Measurements from ENCODE around the gene NELFCD. TPM values are rescaled to one million over a fixed set of nuclear protein-coding genes. Genes with fewer than 3 reads are reported as not detected.

Gene NELFCD
- total and polyA plus RNA-seq, 9 of the 15 experiments (the other 6 are each of a cell fraction or from before 2014, with no cell fraction given) = 11.7 to 163 (median 96.5) TPM

GRCh38 chr20:59042796-59043631, 62.0 kb downstream of the NELFCD start (continued):
- TF ChIP-seq CTCFL (IDR thresholded peaks at IDR 0.05; ENCODE audit: borderline replicate concordance, insufficient read depth, low read depth, low read length, poor library complexity, severe bottlenecking) (no peak), ZNF668 (CRISPR knock-in tag; IDR thresholded peaks at IDR 0.05) (no peak), MCM3 (IDR thresholded peaks at IDR 0.05) (no peak), ZBTB11 (CRISPR knock-in tag; IDR thresholded peaks at IDR 0.05) (peak in 1 of 3 experiments; percentile 59; a peak in 3 of 6 replicates), ETV1 (tag; conservative IDR thresholded peaks at IDR 0.05; ENCODE audit: low read depth) (no peak), ZBTB17 (CRISPR knock-in tag; IDR thresholded peaks at IDR 0.05) (0 out of 2 replicates have a peak, but pooled peaks have one; percentile 25), ZBTB8A (IDR thresholded peaks at IDR 0.05; ENCODE audit: partially characterized antibody) (no peak), BACH1 (tag; IDR thresholded peaks at IDR 0.05) (no peak), ZSCAN32 (CRISPR knock-in tag; IDR thresholded peaks at IDR 0.05) (no peak), TAF15 (IDR thresholded peaks at IDR 0.05; ENCODE audit: low read depth, low read length) (no peak), MAZ (CRISPR knock-in tag; conservative IDR thresholded peaks at IDR 0.05 in 1 of 2, IDR thresholded peaks at IDR 0.05 in 1 of 2) (peak in 1 of 2 experiments; percentile 33; a peak in 1 of 4 replicates), NR2C1 (IDR thresholded peaks at IDR 0.05) (no peak), NR2C1 (tag; IDR thresholded peaks at IDR 0.05) (peak; percentile 31; the same call in 1 of the 2 replicates), PTRF (tag; IDR thresholded peaks at IDR 0.05) (no peak), SOX6 (IDR thresholded peaks at IDR 0.05) (0 out of 2 replicates have a peak, but pooled peaks have one; percentile 6), ILF3 (IDR thresholded peaks at IDR 0.05; ENCODE audit: borderline replicate concordance) (0 out of 2 replicates have a peak, but pooled peaks have one; percentile 32), ZNF395 (CRISPR knock-in tag; IDR thresholded peaks at IDR 0.05) (peak; percentile 64; the same call in 1 of the 2 replicates), TRIM28 (IDR thresholded peaks at IDR 0.05) (no peak), SIN3A (IDR thresholded peaks at IDR 0.05; ENCODE audit: borderline replicate concordance in 2 of 2, control insufficient read depth in 1 of 2, low read depth in 2 of 2, low read length in 2 of 2) (no peak), CXXC5 (CRISPR knock-in tag; IDR thresholded peaks at IDR 0.05) (peak; percentile 94)
